Measurements from ENCODE around the gene FLRT2. TPM values are rescaled to one million over a fixed set of nuclear protein-coding genes. Genes with fewer than 3 reads are reported as not detected.

Gene FLRT2
- total RNA-seq, 1 experiment from 2014 or later: 2.1 TPM

DNA sequence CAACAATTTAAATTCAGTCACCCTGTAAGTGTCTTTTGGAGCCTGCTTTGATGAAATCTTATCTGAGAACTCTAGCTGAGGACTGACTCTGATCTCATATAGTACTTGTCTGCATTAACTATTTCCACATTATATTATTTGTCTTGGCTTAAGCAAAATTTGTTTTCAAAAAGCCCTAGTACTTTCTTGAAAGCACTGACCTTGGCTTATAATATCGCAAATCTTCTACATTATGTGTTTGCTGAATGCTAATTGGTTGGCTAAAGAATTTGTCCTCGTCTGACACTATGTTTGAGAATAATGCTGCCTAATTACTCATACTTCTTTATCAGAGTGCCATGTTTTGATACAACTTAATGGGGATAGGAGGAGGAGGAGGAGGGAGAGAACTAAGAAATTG is 46.9 kb upstream of the FLRT2 start:
- Histone ChIP-seq H3K36me3 (ENCODE audit: low read depth) (no peaks in the 10 kb centered on the region), H4K20me1 (ENCODE audit: insufficient read depth) (no peaks in the 10 kb centered on the region), H3F3A (ENCODE audit: insufficient read depth, low read depth) (no peaks in the 10 kb centered on the region), H3K27ac (no peak overlapping the region), H2AFZ (no peak overlapping the region), H3K4me1 (replicated peaks; ENCODE audit: insufficient read depth) (no peaks in the 10 kb centered on the region), H3K79me2 (ENCODE audit: low read depth) (no peaks in the 10 kb centered on the region), H3K9me2 (ENCODE audit: insufficient read depth) (no peaks in the 10 kb centered on the region), H3K27me3 (ENCODE audit: insufficient read depth, low read depth) (no peaks in the 10 kb centered on the region), H3K4me3 (no peak overlapping the region), H3K4me2 (no peak overlapping the region), H3K9me3 (ENCODE audit: insufficient read depth, low read depth) (no peaks in the 10 kb centered on the region)
- no TSS peak for BruUV-seq (replicated peaks)
- intact Hi-C loops (cut with micrococcal nuclease; ENCODE audit: unreplicated experiment): no loop called here
- no peak for TF ChIP-seq CTCF (conservative IDR thresholded peaks at IDR 0.05)
- no peak for TF ChIP-seq EZH2 (IDR thresholded peaks at IDR 0.05; ENCODE audit: low read depth)
- no peak for DNase-seq
- ChIA-PET CTCF (no interaction called here), POLR2A (ENCODE audit: unreplicated experiment) (no interaction called here)

DNA sequence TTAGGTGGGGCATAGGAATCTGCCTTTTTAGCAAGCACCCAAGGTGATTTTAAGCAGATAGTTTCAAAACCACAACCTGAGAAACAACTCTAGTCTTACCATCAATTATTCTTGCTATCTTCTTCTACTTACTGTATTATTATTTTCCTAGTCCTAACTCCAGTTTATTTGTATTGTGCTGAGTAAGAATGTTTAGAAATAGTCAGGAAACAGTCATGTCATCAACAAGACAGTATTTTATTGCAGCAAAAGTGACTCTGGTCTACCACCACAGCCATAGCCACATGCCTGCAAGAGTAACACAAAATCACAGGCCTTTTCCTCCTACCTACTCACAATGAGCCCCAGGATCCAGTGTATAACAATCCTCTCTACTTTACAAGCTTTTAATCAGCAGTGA is 46.3 kb upstream of the FLRT2 start:
- Histone ChIP-seq H3K4me1 (replicated peaks; ENCODE audit: insufficient read depth) (no peaks in the 10 kb centered on the region), H3K79me2 (ENCODE audit: low read depth) (no peaks in the 10 kb centered on the region), H4K20me1 (ENCODE audit: insufficient read depth) (no peaks in the 10 kb centered on the region), H2AFZ (no peak overlapping the region), H3F3A (ENCODE audit: insufficient read depth, low read depth) (no peaks in the 10 kb centered on the region), H3K4me2 (no peak overlapping the region), H3K9me2 (ENCODE audit: insufficient read depth) (no peaks in the 10 kb centered on the region), H3K27me3 (ENCODE audit: insufficient read depth, low read depth) (no peaks in the 10 kb centered on the region), H3K27ac (no peak overlapping the region), H3K9me3 (ENCODE audit: insufficient read depth, low read depth) (no peaks in the 10 kb centered on the region), H3K36me3 (ENCODE audit: low read depth) (no peaks in the 10 kb centered on the region), H3K4me3 (no peak overlapping the region)
- TF ChIP-seq EZH2 (IDR thresholded peaks at IDR 0.05; ENCODE audit: low read depth) (no peak), CTCF (conservative IDR thresholded peaks at IDR 0.05) (no peak)
- BruUV-seq (replicated peaks): no TSS peak
- no peak for DNase-seq
- intact Hi-C loops (cut with micrococcal nuclease; ENCODE audit: unreplicated experiment): no loop called here
- ChIA-PET POLR2A (ENCODE audit: unreplicated experiment) (no interaction called here), CTCF (no interaction called here)

DNA sequence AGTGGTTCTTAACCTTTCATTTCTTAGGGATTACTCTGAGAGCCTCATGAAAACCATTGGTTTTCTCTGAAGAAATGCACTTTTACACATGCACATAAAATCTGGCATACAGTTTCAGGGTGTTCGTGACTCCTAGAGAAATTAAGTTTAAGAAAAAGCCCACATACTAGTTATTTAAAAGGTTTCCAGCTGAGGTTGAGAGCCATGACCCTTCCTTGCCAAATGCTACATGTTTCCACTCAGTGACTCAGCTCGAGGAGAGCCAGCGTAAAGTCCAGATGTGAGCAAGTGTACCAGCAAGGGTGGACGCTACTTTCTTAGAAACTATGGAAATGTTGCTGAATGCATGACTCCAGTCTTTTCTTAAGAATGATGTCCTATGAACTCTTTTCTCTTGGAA is 42.7 kb upstream of the FLRT2 start:
- H3K4me1 ChIP-seq (replicated peaks; ENCODE audit: insufficient read depth): no peaks in the 10 kb centered on the region
- no peak for DNase-seq
- ChIA-PET POLR2A (ENCODE audit: unreplicated experiment) (no interaction called here), CTCF (no interaction called here)
- H3K9me3 ChIP-seq (ENCODE audit: insufficient read depth, low read depth): no peaks in the 10 kb centered on the region
- H3K79me2 ChIP-seq (ENCODE audit: low read depth): no peaks in the 10 kb centered on the region
- no peak overlapping the region for H2AFZ ChIP-seq
- no peaks in the 10 kb centered on the region for H3F3A ChIP-seq (ENCODE audit: insufficient read depth, low read depth)
- intact Hi-C loops (cut with micrococcal nuclease; ENCODE audit: unreplicated experiment): no loop called here
- H3K27me3 ChIP-seq (ENCODE audit: insufficient read depth, low read depth): no peaks in the 10 kb centered on the region
- no peak overlapping the region for H3K4me3 ChIP-seq
- H3K9me2 ChIP-seq (ENCODE audit: insufficient read depth): no peaks in the 10 kb centered on the region
- H3K36me3 ChIP-seq (ENCODE audit: low read depth): no peaks in the 10 kb centered on the region
- H3K27ac ChIP-seq: no peak overlapping the region
- TF ChIP-seq CTCF (conservative IDR thresholded peaks at IDR 0.05) (no peak), EZH2 (IDR thresholded peaks at IDR 0.05; ENCODE audit: low read depth) (no peak)
- no peak overlapping the region for H3K4me2 ChIP-seq
- no TSS peak for BruUV-seq (replicated peaks)
- no peaks in the 10 kb centered on the region for H4K20me1 ChIP-seq (ENCODE audit: insufficient read depth)
